Stimulated activated CD4-positive, alpha-beta T cell treated with anti-CD3 and anti-CD28 coated beads, Interleukin-15, amount 100 ng/mL, for 24 hours (primary cell): ENCODE data around the gene AADAC.
A peak's percentile ranks its signal among the peaks of the same experiment; 100 is the strongest.
"Not testable (repeated sequence)": the region's sequence is repeated elsewhere in the genome, so short reads cannot be mapped to it uniquely, and the experiment has no call there.

Experiments used
- DNase-seq: peaks from one replicate; pipeline ENCODE4 v3.0.0-alpha.2; 2020

Gene AADAC

GRCh38 chr3:151800431-151800830 is 13.5 kb upstream of the AADAC start:
- DNase-seq = no peak

- no peak for DNase-seq
Measured at GRCh38 chr3:151804267-151804666, 9.6 kb upstream of the AADAC start.

GRCh38 chr3:151806838-151807237 is 7.1 kb upstream of the AADAC start:
- no peak for DNase-seq

- not testable (repeated sequence) for DNase-seq
Measured at GRCh38 chr3:151808926-151809325, 5.0 kb upstream of the AADAC start.

- no peak for DNase-seq
Measured at GRCh38 chr3:151811474-151811873, 2.4 kb upstream of the AADAC start.

GRCh38 chr3:151814588-151814987 is 672 bp downstream of the AADAC start:
- DNase-seq = no peak

- no peak for DNase-seq
Measured at GRCh38 chr3:151816091-151816604, 2.2 kb downstream of the AADAC start.

GRCh38 chr3:151817473-151817872 is 3.6 kb downstream of the AADAC start:
- DNase-seq = no peak

- no peak for DNase-seq
Measured at GRCh38 chr3:151818361-151818760, 4.4 kb downstream of the AADAC start.

- DNase-seq = no peak
Measured at GRCh38 chr3:151819910-151820309, 6.0 kb downstream of the AADAC start.

- no peak for DNase-seq
Measured at GRCh38 chr3:151827816-151828215, 13.9 kb downstream of the AADAC start.

GRCh38 chr3:151835751-151836525 is 22.0 kb downstream of the AADAC start:
- no peak for DNase-seq

GRCh38 chr3:151837057-151837456 is 23.1 kb downstream of the AADAC start:
- DNase-seq = no peak

GRCh38 chr3:151838574-151839312 is 24.8 kb downstream of the AADAC start:
- DNase-seq = peak; percentile 41

GRCh38 chr3:151839313-151839631 is 25.4 kb downstream of the AADAC start:
- DNase-seq = no peak

GRCh38 chr3:151841801-151842200 is 27.9 kb downstream of the AADAC start:
- DNase-seq = no peak

- DNase-seq = no peak
Measured at GRCh38 chr3:151843275-151843674, 29.4 kb downstream of the AADAC start.

GRCh38 chr3:151845306-151845905 is 31.5 kb downstream of the AADAC start:
- DNase-seq = no peak

- DNase-seq = not testable (repeated sequence)
Measured at GRCh38 chr3:151850065-151850464, 36.1 kb downstream of the AADAC start.

GRCh38 chr3:151852074-151852811 is 38.3 kb downstream of the AADAC start:
- no peak for DNase-seq

GRCh38 chr3:151856118-151856517 is 42.2 kb downstream of the AADAC start:
- no peak for DNase-seq

- DNase-seq = no peak
Measured at GRCh38 chr3:151856641-151857040, 42.7 kb downstream of the AADAC start.

- no peak for DNase-seq
Measured at GRCh38 chr3:151859233-151859673, 45.3 kb downstream of the AADAC start.
